Measurements from ENCODE around the gene GGCT.
"Not testable (repeated sequence)": the region's sequence is repeated elsewhere in the genome, so short reads cannot be mapped to it uniquely, and the experiment has no call there.

The GGCT gene

GRCh38 chr7:30515761-30516160, 11.1 kb upstream of the GGCT start:
- no peak for DNase-seq (ENCODE audit: low read depth)

DNA sequence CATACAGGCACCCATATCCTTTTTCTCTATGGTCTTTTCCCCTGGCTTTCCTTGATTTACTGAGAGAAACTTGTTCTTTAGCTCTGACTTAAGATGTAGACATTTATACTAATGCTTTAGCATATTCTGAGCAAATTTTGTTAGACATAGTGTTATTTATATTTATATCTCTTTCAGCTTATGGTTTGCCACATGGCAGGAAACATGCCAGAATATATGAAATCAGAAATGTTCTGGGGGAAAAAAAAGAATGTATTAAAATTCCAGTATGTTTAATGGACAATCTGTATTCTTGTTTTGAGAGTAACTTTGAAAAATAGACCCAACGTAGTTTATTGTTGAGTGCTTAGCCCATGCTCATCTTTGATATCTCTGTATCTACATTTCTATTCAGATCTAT, 10.1 kb upstream of the GGCT start:
- DNase-seq (ENCODE audit: low read depth), result no peak

GRCh38 chr7:30514177-30514576, 9.5 kb upstream of the GGCT start:
- DNase-seq (ENCODE audit: low read depth), result no peak

- DNase-seq (ENCODE audit: low read depth), result no peak
Measured at GRCh38 chr7:30513762-30514161, 9.1 kb upstream of the GGCT start.

- no peak for DNase-seq (ENCODE audit: low read depth)
Measured at GRCh38 chr7:30511973-30512662, 7.5 kb upstream of the GGCT start.

DNA sequence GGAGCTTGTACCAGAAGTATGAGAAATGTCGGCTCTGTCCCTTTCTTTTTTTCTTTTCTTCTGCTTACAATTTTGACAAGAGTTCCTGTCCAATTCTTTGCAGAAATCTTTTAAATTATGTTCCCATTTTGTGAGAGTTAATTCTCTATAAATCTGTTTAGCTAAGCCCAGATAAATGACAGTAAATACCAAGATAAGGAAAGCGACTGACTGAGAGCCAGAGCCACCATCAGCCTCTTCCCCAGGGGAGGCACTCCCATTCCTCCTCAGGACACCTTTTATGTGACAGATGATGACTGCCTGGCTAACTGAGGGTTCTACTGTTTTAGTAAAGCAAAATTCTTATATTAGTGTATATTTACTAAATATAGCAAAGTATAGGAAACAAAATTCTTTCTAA, 6.9 kb upstream of the GGCT start:
- DNase-seq (ENCODE audit: low read depth), result no peak

GRCh38 chr7:30510124-30511075, 5.8 kb upstream of the GGCT start:
- DNase-seq (ENCODE audit: low read depth), result no peak

- DNase-seq (ENCODE audit: low read depth), result not testable (repeated sequence)
Measured at GRCh38 chr7:30509171-30509857, 4.7 kb upstream of the GGCT start.

DNA sequence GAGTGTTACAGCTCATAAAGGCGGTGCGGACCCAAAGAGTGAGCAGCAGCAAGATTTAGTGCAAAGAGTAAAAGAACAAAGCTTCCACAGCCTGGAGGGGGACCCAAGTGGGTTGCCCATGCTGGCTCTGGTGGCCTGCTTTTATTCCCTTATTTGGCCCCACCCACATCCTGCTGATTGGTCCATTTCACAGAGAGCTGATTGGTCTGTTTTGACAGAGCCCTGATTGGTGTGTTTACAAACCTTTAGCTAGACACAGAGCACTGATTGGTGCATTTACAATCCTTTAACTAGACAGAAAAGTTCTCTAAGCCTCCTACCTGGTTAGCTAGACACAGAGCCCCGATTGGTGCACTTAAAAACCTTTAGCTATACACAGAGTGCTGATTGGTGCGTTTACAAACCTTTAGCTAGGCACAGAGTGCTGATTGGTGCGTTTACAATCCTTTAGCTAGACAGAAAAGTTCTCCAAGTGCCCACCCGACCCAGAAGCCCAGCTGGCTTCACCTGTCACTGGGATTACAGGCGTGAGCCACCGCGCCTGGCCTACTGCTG, 2.8 kb upstream of the GGCT start:
- DNase-seq (ENCODE audit: low read depth), result not testable (repeated sequence)

- no peak for DNase-seq (ENCODE audit: low read depth)
Measured at GRCh38 chr7:30505174-30505697, 607 bp upstream of the GGCT start.

- DNase-seq (ENCODE audit: low read depth), result no peak
Measured at GRCh38 chr7:30503274-30504212, 1.1 kb downstream of the GGCT start.

DNA sequence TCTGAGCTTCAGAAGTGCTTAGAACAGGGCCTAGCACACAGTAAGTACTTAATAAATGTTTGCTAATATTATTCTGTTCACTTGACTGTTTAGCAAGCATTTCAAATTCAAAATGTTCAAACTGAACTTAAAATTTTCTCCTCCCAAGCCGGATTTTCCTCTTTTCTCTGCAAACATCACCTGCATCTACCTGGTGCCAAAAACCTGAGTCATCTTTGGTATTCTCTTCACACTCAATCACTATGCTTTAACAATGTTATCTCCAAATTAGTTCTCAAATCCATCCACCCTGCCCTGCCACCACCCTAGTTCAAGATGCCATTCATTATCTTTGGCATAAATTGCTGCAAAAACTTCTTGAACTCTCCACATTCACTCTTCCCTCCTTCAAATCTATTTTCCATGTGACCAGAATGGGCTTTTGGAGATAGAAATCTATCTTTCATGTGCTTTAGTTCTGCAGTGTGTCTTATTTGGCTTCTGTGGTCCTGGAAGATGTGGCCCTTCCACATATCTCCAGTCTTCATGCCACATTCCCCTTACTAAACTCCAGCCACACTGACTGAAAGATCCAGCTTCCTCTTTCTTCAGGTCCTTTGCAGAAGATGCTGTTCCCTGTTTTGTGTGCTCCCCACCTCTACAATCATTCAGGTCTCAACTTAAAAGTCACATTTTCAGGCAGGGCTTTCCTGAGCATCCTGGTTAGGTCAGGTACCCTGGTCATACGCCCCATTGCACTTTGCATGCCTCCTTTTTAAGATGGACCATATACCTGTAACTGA, 2.0 kb downstream of the GGCT start:
- no peak for DNase-seq (ENCODE audit: low read depth)

GRCh38 chr7:30501264-30501663, 3.4 kb downstream of the GGCT start:
- DNase-seq (ENCODE audit: low read depth), result no peak

DNA sequence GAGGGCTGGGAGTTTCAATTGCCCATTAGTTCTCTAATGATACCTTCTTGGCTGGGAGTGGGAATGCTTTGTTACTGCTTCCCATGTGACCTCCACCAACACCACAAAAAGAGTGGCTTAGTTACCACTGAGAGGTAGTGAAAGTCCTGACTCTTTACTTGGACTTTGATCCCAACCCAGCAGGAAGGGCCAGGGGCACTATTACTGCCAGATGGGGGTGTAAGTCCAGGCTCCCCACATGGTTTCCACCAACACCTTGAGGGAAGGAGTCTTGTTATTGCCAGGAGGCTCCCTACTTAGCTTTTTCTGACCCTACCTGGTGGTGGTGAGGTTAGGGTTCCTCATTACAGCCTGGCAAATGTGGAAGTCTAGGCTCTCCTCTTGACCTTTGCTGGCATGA, 11.4 kb downstream of the GGCT start:
- no peak for DNase-seq (ENCODE audit: low read depth)

DNA sequence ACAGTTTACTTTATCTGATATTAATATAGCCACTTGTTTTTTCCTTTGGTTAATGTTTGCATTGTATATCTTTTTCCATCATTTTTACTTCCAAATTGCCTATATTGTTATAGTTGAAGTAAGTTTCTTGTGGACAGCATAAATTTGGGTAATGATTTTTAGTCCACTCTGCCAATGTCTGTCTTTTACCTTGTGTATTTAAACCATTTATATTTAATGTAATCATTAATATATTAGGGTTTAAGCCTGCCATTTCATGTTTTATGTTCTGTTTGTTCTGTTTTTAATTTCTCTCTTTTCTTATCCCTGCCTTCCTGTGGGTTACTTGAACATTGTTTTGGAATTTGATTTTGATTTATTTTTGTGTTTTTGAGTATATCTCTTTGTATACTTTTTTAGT, 13.2 kb downstream of the GGCT start:
- no peak for DNase-seq (ENCODE audit: low read depth)

GRCh38 chr7:30487371-30487770, 17.3 kb downstream of the GGCT start:
- no peak for DNase-seq (ENCODE audit: low read depth)

DNA sequence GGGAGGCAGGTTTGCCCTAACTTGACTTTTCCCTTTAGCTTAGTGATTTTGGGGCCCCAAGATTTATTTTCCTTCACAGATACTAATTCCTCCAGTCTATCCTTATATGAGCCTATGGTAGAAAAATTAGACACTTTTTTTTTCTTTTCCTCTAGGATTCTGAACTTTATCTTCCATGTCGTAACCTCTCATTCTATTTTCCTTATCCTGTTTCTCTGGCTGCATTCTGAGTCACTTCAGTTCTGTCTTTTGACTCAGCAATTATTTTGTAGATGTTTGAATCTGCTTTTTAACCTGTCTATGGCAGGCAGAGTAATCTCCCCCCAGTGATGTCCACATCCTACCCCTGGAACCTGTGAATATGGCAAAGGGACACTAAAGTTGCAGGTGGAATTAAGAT, 19.0 kb downstream of the GGCT start:
- DNase-seq (ENCODE audit: low read depth), result no peak

DNA sequence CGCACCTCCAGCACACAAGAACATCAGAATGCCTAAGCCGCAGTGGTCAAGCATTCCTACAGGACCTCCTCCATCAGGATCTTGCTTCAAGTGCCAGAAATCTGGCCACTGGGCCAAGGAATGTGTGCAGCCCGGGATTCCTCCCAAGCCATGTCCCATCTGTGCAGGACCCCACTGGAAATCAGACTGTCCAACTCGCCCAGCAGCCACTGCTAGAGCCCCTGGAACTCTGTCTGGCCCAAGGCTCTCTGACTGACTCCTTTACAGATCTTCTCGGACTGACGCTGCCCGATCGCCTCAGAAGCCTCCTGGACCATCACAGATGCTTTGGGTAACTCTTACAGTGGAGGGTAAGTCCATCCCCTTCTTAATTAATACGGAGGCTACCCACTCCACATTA, 23.2 kb downstream of the GGCT start:
- not testable (repeated sequence) for DNase-seq (ENCODE audit: low read depth)

- DNase-seq (ENCODE audit: low read depth), result no peak
Measured at GRCh38 chr7:30479202-30480120, 25.2 kb downstream of the GGCT start.

Data from stimulated activated CD8-positive, alpha-beta memory T cell treated with anti-CD3 and anti-CD28 coated beads, Interleukin-15, amount 100 ng/mL, for 24 hours (primary cell).